ENCODE measurements around the gene BSPRY.
"Not testable (repeated sequence)": the region's sequence is repeated elsewhere in the genome, so short reads cannot be mapped to it uniquely, and the experiment has no call there.

The BSPRY gene

DNA sequence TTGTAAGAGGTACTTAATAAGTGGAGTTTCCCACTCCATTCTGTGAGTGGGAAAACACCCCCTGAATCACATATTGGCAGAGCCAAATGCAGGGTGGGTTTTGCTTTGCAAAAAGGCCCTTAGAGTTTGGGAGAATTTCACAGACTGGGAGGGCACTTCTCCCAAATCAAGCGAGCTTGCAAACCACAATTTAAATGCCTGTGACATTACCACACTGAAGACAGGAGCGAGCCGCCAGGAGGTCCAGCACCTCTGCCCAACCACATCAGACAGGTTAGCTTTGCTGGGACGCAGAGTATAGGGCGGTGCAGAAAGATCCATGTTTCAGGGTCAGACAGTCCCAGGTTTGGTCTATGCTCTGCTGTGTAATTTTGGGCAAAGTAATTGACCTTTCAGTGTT lies 49.5 kb downstream of the BSPRY start:
- no peak for DNase-seq

DNA sequence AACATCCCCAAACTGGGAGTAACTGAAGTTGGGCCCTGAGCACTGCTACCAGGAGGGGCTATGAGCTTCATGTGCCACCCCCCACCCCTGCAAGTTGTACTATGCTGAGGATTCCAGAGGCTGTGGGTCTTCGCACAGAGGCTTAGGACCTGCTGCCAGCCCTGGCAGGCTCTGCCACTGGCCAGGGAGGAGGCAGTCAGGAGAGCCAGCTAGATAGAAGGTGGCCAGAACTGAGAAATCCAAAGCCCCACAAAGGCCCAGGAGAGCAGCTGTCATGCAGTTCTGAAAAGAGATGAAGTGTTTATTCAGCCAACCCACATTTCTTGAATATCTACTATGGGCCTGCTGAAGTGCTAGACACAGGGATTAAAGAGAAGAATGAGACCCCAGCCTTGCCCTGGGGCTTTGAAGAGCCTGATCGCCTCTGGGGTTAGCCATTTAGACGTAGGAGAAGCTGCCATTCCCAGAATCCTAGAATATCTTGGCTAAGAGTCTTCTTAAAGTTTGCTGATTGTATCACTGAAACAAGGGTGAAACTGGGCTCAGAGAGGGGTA lies 50.4 kb downstream of the BSPRY start:
- peak; percentile 0 for DNase-seq

DNA sequence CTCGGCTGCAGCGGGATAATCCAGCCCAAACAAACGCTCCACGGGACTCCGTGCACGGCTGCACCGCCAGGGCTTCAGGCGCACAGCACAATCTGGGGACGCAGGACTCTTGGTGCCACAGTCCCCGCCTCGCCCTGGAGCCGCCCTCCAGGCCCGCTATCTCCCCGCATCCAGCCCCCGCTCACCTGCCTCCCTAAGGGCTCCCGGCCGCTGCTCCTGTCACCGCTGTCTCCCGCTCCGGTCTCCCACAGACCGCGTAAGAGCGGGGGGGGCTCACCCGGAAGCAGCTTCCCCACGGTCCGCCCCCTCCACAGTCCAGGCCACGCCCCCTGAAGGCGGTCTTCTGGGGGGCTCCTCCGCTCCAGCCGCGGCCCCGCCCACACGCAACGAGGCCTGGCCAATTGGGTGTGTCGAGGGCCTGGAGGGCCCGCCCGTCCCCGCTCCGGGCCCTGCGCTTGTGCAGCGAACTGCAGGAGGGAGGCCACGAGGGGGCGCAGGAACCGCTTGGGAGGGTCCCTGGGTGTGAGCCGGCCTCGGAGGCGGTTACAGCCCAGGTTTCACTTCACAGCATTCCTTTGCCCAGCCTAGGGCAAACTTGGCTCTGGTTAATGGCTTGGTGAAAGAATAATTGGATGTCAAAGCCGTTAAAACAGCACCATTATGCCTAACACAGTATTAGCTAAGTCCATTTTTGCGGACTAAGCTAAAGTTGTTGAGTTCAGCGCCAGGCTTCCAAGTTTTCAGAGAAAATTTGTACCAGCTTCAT lies 51.9 kb downstream of the BSPRY start, which contains the start of gene ALAD:
Gene ALAD, minus strand, starts transcription at position 258 of the 766 bp plus-strand sequence. CDS start 7,725 bp downstream, outside the sequence.
- peak; percentile 80 for DNase-seq

DNA sequence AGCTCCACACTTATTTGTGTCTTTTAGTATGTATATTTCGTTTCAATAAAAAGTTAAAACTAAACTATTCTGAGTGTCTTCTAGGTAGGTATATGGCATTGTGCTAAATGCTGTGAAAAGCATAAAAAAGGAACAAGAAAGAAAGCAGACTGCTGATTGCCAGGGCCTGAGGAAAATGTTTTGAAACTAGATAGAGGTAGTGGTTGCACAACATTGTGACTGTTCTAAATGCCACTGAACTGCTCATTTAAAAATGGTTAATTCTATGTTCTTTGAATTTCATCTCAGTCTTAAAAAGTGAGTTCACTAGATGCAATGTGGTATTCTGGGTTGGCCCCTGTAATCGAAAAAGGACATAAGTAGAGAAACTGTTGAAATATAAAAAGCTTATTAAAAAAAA lies 54.3 kb downstream of the BSPRY start:
- no peak for DNase-seq

DNA sequence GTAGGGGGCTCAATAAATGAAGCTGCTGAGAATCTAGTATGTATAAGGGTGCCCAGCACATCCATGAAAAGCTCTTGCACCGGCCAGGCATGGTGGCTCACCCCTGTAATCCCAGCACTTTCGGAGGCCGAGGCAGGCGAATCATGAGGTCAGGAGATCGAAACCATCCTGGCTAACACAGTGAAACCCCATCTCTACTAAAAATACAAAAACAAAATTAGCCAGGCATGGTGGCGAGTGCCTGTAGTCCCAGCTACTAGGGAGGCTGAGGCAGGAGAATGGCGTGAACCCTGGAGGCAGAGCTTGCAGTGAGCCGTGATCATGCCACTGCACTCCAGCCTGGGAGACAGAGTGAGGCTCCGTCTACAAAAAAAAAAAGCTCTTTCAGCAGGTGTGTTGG lies 57.0 kb downstream of the BSPRY start:
- DNase-seq: not testable (repeated sequence)

DNA sequence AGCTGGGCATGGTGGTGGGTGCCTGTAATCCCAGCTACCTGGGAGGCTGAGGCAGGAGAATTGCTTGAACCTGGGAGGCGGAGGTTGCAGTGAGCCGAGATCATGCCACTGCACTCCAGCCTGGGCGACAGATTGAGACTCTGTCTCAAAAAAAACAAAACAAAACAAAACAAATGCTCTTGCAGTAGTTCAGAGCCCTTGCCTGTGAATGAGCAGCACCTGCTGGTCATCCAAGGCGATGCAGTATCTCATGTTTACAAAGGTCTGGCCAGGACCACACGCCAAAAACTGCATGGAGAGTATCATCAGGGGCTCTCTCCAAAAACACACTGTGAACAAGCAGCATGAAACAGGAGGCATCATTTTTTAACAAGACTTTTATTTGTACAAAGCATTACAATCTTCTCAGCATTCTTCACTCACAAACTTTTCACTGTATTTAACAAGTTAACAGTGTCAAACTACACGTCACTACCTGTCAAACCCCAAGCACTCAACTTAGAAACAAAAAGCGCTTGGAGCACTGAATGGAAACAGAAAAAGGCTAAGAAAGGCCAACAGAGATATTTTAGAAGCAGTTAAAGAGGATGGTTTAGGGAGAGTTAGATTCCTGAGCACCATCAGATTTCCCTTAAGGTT lies 57.7 kb downstream of the BSPRY start:
- peak; percentile 19 for DNase-seq

DNA sequence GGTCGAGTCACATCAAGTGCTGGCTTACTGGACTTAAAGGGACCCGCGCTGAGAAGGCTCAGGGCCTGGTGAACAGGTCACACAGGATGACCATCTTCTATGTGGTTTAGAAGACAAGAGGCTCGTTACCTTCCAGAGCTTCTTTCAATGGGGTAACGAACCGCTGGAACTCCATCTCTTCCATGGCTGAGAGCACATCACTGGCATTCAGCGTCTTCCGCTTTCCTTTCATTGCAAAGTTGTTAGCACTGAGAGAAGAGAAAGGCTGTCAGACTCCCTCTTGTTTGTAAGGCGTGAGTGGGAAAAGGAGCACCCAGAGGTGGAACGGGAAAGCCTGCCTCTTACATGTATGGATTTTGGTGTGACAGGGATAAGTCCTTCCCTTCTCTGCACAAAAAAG lies 60.1 kb downstream of the BSPRY start:
- DNase-seq: no peak

DNA sequence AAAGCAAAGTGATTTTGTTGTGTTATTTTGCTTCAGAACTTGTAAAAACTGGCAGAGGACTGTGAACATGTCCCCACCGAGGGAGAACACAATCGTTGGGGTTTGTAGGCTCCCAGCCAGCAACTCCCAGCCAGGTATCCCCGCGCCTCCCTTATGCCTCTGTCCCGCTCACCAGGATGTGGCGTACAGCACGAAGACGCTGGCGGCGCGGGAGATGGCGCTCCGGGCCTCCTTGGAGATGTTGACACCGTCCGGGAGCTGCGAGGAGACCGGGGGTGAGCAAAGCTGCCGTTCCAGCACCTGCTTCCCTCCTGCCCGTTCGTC lies 60.5 kb downstream of the BSPRY start:
- no peak for DNase-seq

DNA sequence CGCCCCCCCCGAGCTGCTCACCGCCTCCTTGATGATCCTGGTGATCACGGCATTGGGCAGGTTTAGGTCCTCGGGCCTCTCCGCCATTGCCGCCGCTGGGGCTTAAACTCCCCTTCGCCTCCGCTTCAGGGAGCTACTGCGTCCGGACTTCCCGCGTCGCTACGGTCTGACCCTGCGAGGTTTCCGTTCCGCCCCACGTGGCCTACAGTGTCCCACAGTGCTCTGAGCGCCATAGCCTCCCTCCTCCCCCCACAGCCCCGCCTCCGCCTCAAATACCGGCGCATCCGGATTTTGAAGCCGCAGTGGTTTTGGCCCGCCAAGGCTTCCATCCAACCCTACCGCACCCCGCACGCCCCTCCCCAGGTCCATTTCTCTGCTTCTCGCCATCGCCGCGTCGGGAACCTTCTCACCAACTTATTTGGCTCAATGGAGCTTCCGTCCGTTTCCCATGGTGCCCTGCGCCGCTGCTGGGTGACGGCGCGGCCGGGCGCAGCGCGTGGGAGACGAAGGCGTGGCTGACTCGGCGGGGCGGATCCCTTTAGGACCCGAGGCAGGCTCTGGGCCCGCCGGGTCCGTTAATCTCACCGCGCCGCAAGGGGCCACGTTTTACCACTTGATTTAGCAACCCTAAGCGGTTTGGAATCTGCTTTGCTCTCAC lies 61.0 kb downstream of the BSPRY start, which contains the start of the genes C9orf43 and POLE3:
Gene C9orf43, plus strand, starts transcription at position 541 of the 658 bp plus-strand sequence. CDS start 2,747 bp downstream, outside the sequence.
Gene POLE3, minus strand, starts transcription at position 469 of the 658 bp plus-strand sequence. Its CDS starts 382 bp downstream, at position 87.
- peak; percentile 73 for DNase-seq

DNA sequence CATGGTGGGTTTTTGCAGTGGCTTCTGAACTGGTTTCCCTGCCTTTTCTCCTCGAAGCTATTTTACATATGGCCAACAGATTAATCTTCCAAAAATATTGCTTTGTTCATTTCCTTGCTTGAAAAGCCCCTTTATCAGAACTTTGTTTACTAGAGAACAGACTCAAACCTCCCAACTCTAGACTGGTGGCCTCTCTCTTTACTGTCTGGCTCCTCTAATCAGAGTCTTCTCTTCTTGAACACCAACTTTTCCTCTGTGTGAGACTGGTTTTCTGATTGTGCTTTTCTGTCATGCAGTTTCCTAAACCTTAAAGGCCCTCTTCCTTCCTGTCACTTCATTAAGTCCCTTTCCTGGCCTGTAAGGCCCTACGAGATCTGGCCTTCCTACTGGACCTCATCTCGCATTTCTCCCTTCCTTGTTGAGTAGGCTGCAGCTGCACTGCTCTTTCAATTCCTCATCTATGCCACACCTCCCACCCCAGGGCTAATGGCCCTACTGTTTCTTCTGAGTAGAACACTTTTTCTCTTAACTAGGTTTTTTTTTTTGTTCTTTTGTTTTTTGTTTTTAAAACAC lies 66.9 kb downstream of the BSPRY start:
- DNase-seq: no peak

DNA sequence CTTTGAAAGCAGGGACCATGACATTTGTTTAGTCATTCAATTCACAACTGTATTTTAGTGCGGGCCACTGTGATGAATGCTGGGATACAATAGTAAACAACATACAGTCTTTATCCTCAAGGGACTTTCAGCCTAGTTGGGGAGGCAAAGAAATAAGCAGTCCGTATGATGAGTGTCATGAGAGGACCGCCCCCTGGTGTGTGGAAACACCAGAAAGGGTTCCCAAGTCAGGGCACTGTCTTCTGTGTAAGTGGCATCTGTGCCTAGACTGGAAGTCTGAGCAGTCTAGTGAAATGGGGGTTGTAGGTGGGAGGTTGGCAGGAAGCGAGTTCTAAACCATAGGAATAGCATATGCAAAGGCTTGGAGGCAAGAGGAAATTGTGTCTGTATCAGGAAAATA lies 68.0 kb downstream of the BSPRY start:
- no peak for DNase-seq
